Measurements from ENCODE around the gene DYNC2H1. TPM values are rescaled to one million over a fixed set of nuclear protein-coding genes. Genes with fewer than 3 reads are reported as not detected.

DYNC2H1 gene
- polyA plus RNA-seq, 1 experiment, result 6.1 TPM

DNA sequence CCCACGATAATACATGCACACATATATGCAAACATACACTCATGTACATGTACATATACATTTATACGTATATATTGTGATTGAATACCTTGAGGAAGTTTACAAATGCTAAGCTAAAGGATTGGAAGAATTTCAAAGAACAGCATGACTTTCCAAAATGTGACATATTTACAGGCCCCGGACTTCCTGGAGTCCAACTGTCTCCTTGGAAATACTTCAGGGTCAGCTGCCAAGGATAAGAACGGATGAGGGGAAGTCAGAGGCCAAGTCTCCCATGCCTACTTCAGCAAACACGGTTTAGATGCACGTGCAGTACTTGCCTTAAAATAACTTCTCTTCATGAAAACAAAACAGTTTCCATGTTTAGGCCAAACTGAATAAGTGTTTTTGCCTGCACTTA, 213.6 kb downstream of the DYNC2H1 start:
- CTCF ChIA-PET, result interaction anchor here (0.6 to 6.0 kb wide), 2 partner anchors 280 to 789 kb away, joined by 4 to 61 read pairs; no protein-coding TSS in a partner anchor

DNA sequence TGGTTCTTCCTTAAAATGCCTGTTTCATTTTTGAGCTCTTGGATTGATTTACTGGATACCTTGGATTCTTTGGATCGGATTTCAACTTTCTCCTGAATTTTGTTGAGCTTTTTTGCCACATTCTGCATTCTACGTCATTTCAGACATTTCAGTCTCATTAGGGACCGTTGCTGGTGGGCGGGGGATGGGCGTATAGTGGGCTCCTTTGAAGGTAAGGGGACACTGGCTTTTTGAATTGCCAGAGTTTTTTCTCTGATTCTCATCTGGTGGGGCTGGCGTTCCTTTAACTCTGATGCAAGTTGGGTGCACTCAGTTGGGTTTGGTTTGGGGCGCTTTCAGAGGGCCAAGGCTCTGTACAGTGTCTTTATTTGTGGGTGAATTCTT, 216.5 kb downstream of the DYNC2H1 start:
- no peak for DNase-seq (ENCODE audit: low read depth)
- TF ChIP-seq, protein P1, sequence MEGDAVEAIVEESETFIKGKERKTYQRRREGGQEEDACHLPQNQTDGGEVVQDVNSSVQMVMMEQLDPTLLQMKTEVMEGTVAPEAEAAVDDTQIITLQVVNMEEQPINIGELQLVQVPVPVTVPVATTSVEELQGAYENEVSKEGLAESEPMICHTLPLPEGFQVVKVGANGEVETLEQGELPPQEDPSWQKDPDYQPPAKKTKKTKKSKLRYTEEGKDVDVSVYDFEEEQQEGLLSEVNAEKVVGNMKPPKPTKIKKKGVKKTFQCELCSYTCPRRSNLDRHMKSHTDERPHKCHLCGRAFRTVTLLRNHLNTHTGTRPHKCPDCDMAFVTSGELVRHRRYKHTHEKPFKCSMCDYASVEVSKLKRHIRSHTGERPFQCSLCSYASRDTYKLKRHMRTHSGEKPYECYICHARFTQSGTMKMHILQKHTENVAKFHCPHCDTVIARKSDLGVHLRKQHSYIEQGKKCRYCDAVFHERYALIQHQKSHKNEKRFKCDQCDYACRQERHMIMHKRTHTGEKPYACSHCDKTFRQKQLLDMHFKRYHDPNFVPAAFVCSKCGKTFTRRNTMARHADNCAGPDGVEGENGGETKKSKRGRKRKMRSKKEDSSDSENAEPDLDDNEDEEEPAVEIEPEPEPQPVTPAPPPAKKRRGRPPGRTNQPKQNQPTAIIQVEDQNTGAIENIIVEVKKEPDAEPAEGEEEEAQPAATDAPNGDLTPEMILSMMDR (IDR thresholded peaks at IDR 0.05; ENCODE audit: insufficient read depth, low read depth, low read length), result no peak
- Histone ChIP-seq H3K27me3 (ENCODE audit: control insufficient read depth, insufficient read depth, low read length) (no peaks in the 10 kb centered on the region), H3K36me3 (ENCODE audit: control insufficient read depth, insufficient read depth, low read length) (no peaks in the 10 kb centered on the region), H3K4me3 (ENCODE audit: low read depth, low read length) (no peak overlapping the region)
- POLR2A ChIA-PET, result no interaction called here
- CTCF ChIA-PET, result interaction anchor here (0.6 to 6.0 kb wide), 14 partner anchors 10 to 489 kb away, joined by 3 to 61 read pairs (median 4); no protein-coding TSS in a partner anchor

More for the DNA sequence above, 213.6 kb downstream of the DYNC2H1 start:
- Histone ChIP-seq H3K4me3 (ENCODE audit: low read depth, low read length) (no peak overlapping the region), H3K27me3 (ENCODE audit: control insufficient read depth, insufficient read depth, low read length) (no peaks in the 10 kb centered on the region), H3K36me3 (ENCODE audit: control insufficient read depth, insufficient read depth, low read length) (no peaks in the 10 kb centered on the region)
- no peak for DNase-seq (ENCODE audit: low read depth)
- POLR2A ChIA-PET, result no interaction called here
- TF ChIP-seq, protein P1 (IDR thresholded peaks at IDR 0.05; ENCODE audit: insufficient read depth, low read depth, low read length), result no peak

DNA sequence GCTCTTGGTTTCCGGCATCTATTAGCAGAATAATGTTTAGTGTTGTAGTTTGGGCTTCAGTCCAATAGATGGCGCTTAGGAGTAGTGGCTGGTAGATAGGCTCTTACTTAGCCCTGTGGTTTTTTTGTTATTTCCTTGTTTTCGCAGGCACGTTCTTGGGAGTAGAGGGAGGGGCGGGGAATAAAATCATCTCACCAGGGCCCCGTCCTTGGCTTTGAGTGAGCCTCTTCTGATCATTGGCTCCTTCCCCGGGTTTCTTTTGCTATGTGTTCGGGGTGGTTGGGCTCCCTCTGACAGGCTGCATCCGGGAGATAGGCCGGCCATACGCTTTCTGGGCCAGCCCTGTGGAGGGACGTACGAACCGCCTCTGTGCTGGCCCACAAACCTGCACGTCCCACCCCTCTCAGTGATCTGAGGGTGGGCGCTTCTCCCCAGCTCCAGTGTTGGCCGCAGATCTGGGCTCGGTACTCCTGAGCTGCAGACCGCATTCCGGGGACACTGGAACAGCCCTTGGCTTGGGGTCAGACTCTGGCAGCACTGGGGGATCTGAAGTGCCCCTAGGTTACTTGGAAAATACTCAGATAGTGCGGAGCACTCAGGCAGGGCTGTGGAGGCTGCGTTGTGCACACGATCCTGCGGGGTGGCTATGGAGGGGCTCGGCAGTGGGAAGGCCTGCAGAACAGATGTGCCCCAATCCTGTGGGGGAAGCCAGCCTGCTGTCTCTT, 217.0 kb downstream of the DYNC2H1 start:
- ChIA-PET POLR2A (no interaction called here), CTCF (interaction anchor here (0.5 to 6.0 kb wide), 10 partner anchors 11 to 495 kb away, joined by 3 to 61 read pairs (median 4); no protein-coding TSS in a partner anchor)
- H3K4me3 ChIP-seq (ENCODE audit: low read depth, low read length), result no peak overlapping the region

DNA sequence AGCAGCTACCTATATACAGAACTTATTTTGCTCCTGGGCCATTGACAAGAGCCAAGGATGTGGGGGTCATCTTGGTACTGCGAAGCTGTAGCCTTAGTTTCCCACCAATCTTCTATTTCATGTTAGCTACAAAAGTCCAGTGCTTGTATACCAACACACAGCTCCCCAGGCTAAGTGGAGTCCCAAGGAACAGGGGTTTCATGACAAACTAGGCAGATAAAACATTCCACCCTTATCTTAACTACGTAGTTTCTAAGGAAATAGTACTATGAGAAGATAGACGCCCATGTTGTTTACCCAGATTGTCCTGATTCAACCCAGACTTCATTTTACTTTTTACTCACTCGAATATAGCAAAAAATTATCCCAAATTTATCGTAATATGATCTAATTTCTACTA, 218.5 kb downstream of the DYNC2H1 start:
- no peaks in the 10 kb centered on the region for H3K36me3 ChIP-seq (ENCODE audit: control insufficient read depth, insufficient read depth, low read length)
- ChIA-PET CTCF (interaction anchor here (1.2 to 6.0 kb wide), 2 partner anchors 201 to 275 kb away, joined by 3 to 61 read pairs; no protein-coding TSS in a partner anchor), POLR2A (no interaction called here)
- no peak for DNase-seq (ENCODE audit: low read depth)
- no peaks in the 10 kb centered on the region for H3K27me3 ChIP-seq (ENCODE audit: control insufficient read depth, insufficient read depth, low read length)
- TF ChIP-seq, protein P1 (IDR thresholded peaks at IDR 0.05; ENCODE audit: insufficient read depth, low read depth, low read length), result no peak
- H3K4me3 ChIP-seq (ENCODE audit: low read depth, low read length), result no peak overlapping the region

More for the DNA sequence above, 217.0 kb downstream of the DYNC2H1 start:
- peak; percentile 23 for DNase-seq (ENCODE audit: low read depth)
- TF ChIP-seq, protein P1 (IDR thresholded peaks at IDR 0.05; ENCODE audit: insufficient read depth, low read depth, low read length), result peak; percentile 82
- Histone ChIP-seq H3K36me3 (ENCODE audit: control insufficient read depth, insufficient read depth, low read length) (no peaks in the 10 kb centered on the region), H3K27me3 (ENCODE audit: control insufficient read depth, insufficient read depth, low read length) (no peaks in the 10 kb centered on the region)

DNA sequence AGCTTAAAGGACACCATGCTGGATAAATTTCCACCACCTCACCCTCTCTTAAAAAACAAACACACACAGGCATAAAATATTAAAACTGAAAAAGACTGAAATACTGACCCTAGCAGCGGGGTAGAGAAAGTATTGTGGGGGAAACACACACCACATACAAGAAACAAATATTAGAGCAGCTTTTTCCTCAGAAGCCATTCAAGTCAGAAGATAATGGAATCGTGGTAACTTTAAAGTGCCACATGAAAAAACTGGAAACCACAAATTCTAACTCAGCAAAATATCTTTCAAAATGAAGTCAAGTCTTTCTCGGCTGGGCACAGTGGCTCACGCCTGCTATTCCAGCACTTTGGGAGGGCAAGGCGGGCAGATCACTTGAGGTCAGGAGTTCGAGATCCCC, 223.2 kb downstream of the DYNC2H1 start:
- Histone ChIP-seq H3K36me3 (ENCODE audit: control insufficient read depth, insufficient read depth, low read length) (no peaks in the 10 kb centered on the region), H3K27me3 (ENCODE audit: control insufficient read depth, insufficient read depth, low read length) (no peaks in the 10 kb centered on the region), H3K4me3 (ENCODE audit: low read depth, low read length) (no peak overlapping the region)
- TF ChIP-seq, protein P1 (IDR thresholded peaks at IDR 0.05; ENCODE audit: insufficient read depth, low read depth, low read length), result no peak
- CTCF ChIA-PET, result no interaction called here
- POLR2A ChIA-PET, result no interaction called here
- no peak for DNase-seq (ENCODE audit: low read depth)

Data from BJ (cell line).